HepG2 (cell line): ENCODE results near the gene FUT8. TPM values are rescaled to one million over a fixed set of nuclear protein-coding genes. Genes with fewer than 3 reads are reported as not detected.

Source experiments
- ATAC-seq: fragments of 200-7000 bp; cut with Tn5 transposase; 3 replicates; pipeline ENCODE4 v1.9.1; 2020; ENCODE audit warnings: mild to moderate bottlenecking, moderate library complexity
- BruUV-seq: library from RNA; stranded (reverse); fragments of 400-500 nt; replicated peaks from 2 replicates; lab custom pipeline; 2021; lab: Mats Ljungman, UMichigan
- CTCF ChIA-PET: fragments of 300-600 bp; formaldehyde crosslinking; extraction: SDS; loops from one replicate; lab custom pipeline; 2021; ENCODE audit warnings: low total read pairs, inconsistent platforms, low intra/inter-chr PET ratio; lab: Yijun Ruan, JAX
- POLR2A ChIA-PET: fragments of 350-600 bp; sonication (Branson Sonifier 250); formaldehyde crosslinking; loops from one replicate; lab custom pipeline; 2020; ENCODE audit warnings: antibody characterized with exemption, inconsistent platforms; lab: Yijun Ruan, JAX
- DNase-seq: peaks from one replicate; pipeline ENCODE4 v3.0.0-alpha.2; 2015; ENCODE audit warnings: low spot score
- FAIRE-seq: peaks from 3 replicates; lab custom pipeline; 2011; peaks lifted over from hg19 to GRCh38; lab: Jason Lieb, UNC
- H2AFZ ChIP-seq: one replicate; pipeline ENCODE4 v1.6.1; 2011; ENCODE audit warnings: low read length, inconsistent platforms
- H3K27ac ChIP-seq: fragments of 300-600 bp; 3 replicates; pipeline ENCODE4 v1.8.0; 2011; ENCODE audit warnings: mixed run types, mild to moderate bottlenecking, mixed read lengths, low read length, inconsistent platforms; ENCODE audit not compliant: insufficient read depth; ENCODE audit errors: extremely low read length
- H3K27me3 ChIP-seq, 2 experiments: fragments of 200-600 bp in 1 of 2; 2 replicates in 1 of 2; 3 replicates in 1 of 2; pipeline versions ENCODE4 v1.6.0 to v1.8.0; 2011; ENCODE audit warnings: low read length in 2 of 2, mild to moderate bottlenecking in 2 of 2, moderate library complexity in 2 of 2, inconsistent platforms in 1 of 2; ENCODE audit not compliant: insufficient read depth in 2 of 2, control insufficient read depth in 1 of 2
- H3K36me3 ChIP-seq, 2 experiments: fragments of 200-600 bp in 1 of 2; replicated peaks in 1 of 2; 2 replicates in 1 of 2; 3 replicates in 1 of 2; pipeline versions ENCODE4 v1.5.1 to v1.8.0; 2011; ENCODE audit warnings: low read length in 2 of 2, inconsistent platforms in 1 of 2; ENCODE audit not compliant: insufficient read depth in 2 of 2, control insufficient read depth in 1 of 2
- H3K4me1 ChIP-seq: 2 replicates; pipeline ENCODE4 v1.5.1; 2012; ENCODE audit warnings: low read length, inconsistent platforms; ENCODE audit not compliant: insufficient read depth
- H3K4me2 ChIP-seq: 2 replicates; pipeline ENCODE4 v1.6.0; 2011; ENCODE audit warnings: low read depth, low read length, inconsistent platforms
- H3K4me3 ChIP-seq, 3 experiments: fragments of 200-600 bp in 1 of 3; sonication (generic), shearing (Covaris generic) in 1 of 3; replicated peaks in 1 of 3; 2 replicates each; pipeline ENCODE4 v1.5.1; 2011 to 2016; ENCODE audit warnings: low read length in 3 of 3, inconsistent platforms in 2 of 3, low read depth in 2 of 3, mild to moderate bottlenecking in 2 of 3, control low read depth in 1 of 3, mixed read lengths in 1 of 3; ENCODE audit not compliant: insufficient read depth in 1 of 3
- H3K79me2 ChIP-seq: one replicate; pipeline ENCODE4 v1.6.1; 2011; ENCODE audit warnings: low read length, inconsistent platforms; ENCODE audit not compliant: insufficient read depth
- H3K9ac ChIP-seq: 2 replicates; pipeline ENCODE4 v1.6.0; 2011; ENCODE audit warnings: mild to moderate bottlenecking, low read depth, low read length, inconsistent platforms; ENCODE audit not compliant: insufficient read depth
- H3K9me3 ChIP-seq: 2 replicates; pipeline ENCODE4 v1.5.1; 2012; ENCODE audit warnings: mild to moderate bottlenecking, low read length
- H4K20me1 ChIP-seq: 2 replicates; pipeline ENCODE4 v1.6.0; 2011; ENCODE audit warnings: inconsistent platforms, mild to moderate bottlenecking, low read length, moderate library complexity; ENCODE audit not compliant: insufficient read depth
- PHF21A ChIP-seq: sonication (generic); formaldehyde crosslinking; IDR thresholded peaks from 2 replicates; pipeline ENCODE4 v1.5.0; 2020; ENCODE audit warnings: mild to moderate bottlenecking, missing genetic modification reagents
- RBFOX2 ChIP-seq: fragments of 200-400 bp; formaldehyde crosslinking; IDR thresholded peaks from 2 replicates; pipeline ENCODE4 v1.6.1; 2017; ENCODE audit warnings: low read depth, mild to moderate bottlenecking, low read length
- RCOR2 ChIP-seq: IDR thresholded peaks from 2 replicates; pipeline ENCODE4 v1.6.1; 2016; ENCODE audit warnings: missing biosample characterization, missing genetic modification reagents
- TBX3 ChIP-seq: fragments of 450-650 bp; IDR thresholded peaks from 2 replicates; pipeline ENCODE4 v1.6.1; 2017; ENCODE audit warnings: antibody characterized with exemption, mild to moderate bottlenecking, inconsistent platforms, borderline replicate concordance
- WGBS: methylation state at CpG from one replicate; pipeline ENCODE4 v1.1.6; 2017; ENCODE audit warnings: low lambda C conversion rate; 5-methylcytosine and 5-hydroxymethylcytosine counted together
- in situ Hi-C: cut with HindIII; loops from 2 replicates; pipeline ENCODE4 v1.10.0; 2017; ENCODE audit warnings: low pct_unique_long_range_greater_than_20kb; ENCODE audit not compliant: extremely low pct_ligation_motif_present
- intact Hi-C: fragments of 100-400 bp; cut with micrococcal nuclease; formaldehyde crosslinking; loops from one replicate; pipeline ENCODE4 v1.10.0; 2022; ENCODE audit not compliant: unreplicated experiment
- polyA plus RNA-seq, 8 experiments: library from polyadenylated mRNA; depleted of rRNA in 3 of 8; stranded (reverse) in 7 of 8; unstranded in 1 of 8; fragments of >200 nt; fragmentation: Illumina TruSeq in 4 of 8; extraction: Trizol in 4 of 8; gene quantifications; 2 replicates each; pipeline versions ENCODE4 v1.2.1 to v1.2.3, GENCODE V29; 2011 to 2016; ENCODE audit warnings: low read depth in 4 of 8, missing spikeins in 1 of 8, mixed read lengths in 1 of 8; ENCODE audit not compliant: insufficient read depth in 1 of 8
- total RNA-seq, 5 experiments: library from RNA; depleted of rRNA; stranded (reverse); fragments of >200 nt; fragmentation: Illumina TruSeq; extraction: Trizol; gene quantifications; 2 replicates each; pipeline ENCODE4 v1.2.3, GENCODE V29; 2016; ENCODE audit warnings: low read depth in 1 of 5
- TF ChIP-seq, protein P1 (sequence below): sonication (generic); formaldehyde crosslinking; IDR thresholded peaks from 2 replicates; pipeline ENCODE4 v1.5.0; 2020; ENCODE audit warnings: mild to moderate bottlenecking, missing genetic modification reagents, borderline replicate concordance

FUT8 gene
- total and polyA plus RNA-seq, 2 of the 13 experiments (the other 11 are each of a cell fraction or from before 2014, with no cell fraction given): 9.3 to 17.5 TPM

DNA sequence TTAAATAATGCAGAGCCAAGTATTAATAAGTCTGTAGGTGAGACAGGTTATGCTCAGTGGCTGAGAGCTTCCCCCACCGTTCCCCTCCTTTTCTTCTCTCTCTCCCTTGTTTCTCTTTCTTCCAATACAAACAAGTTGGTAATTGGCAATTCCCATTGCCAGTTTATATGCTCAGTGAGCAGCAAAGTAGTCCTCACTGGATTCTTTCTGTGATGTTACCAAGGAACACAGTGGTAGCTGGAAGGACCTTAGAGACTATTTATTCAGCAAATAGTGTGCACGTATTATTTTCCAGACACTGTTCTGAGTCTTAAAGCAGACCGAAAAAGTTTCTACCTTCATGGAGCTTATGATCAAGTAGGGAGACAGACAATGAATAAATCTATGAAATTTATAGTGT, 344.4 kb downstream of the FUT8 start:
- TF ChIP-seq, protein P1, sequence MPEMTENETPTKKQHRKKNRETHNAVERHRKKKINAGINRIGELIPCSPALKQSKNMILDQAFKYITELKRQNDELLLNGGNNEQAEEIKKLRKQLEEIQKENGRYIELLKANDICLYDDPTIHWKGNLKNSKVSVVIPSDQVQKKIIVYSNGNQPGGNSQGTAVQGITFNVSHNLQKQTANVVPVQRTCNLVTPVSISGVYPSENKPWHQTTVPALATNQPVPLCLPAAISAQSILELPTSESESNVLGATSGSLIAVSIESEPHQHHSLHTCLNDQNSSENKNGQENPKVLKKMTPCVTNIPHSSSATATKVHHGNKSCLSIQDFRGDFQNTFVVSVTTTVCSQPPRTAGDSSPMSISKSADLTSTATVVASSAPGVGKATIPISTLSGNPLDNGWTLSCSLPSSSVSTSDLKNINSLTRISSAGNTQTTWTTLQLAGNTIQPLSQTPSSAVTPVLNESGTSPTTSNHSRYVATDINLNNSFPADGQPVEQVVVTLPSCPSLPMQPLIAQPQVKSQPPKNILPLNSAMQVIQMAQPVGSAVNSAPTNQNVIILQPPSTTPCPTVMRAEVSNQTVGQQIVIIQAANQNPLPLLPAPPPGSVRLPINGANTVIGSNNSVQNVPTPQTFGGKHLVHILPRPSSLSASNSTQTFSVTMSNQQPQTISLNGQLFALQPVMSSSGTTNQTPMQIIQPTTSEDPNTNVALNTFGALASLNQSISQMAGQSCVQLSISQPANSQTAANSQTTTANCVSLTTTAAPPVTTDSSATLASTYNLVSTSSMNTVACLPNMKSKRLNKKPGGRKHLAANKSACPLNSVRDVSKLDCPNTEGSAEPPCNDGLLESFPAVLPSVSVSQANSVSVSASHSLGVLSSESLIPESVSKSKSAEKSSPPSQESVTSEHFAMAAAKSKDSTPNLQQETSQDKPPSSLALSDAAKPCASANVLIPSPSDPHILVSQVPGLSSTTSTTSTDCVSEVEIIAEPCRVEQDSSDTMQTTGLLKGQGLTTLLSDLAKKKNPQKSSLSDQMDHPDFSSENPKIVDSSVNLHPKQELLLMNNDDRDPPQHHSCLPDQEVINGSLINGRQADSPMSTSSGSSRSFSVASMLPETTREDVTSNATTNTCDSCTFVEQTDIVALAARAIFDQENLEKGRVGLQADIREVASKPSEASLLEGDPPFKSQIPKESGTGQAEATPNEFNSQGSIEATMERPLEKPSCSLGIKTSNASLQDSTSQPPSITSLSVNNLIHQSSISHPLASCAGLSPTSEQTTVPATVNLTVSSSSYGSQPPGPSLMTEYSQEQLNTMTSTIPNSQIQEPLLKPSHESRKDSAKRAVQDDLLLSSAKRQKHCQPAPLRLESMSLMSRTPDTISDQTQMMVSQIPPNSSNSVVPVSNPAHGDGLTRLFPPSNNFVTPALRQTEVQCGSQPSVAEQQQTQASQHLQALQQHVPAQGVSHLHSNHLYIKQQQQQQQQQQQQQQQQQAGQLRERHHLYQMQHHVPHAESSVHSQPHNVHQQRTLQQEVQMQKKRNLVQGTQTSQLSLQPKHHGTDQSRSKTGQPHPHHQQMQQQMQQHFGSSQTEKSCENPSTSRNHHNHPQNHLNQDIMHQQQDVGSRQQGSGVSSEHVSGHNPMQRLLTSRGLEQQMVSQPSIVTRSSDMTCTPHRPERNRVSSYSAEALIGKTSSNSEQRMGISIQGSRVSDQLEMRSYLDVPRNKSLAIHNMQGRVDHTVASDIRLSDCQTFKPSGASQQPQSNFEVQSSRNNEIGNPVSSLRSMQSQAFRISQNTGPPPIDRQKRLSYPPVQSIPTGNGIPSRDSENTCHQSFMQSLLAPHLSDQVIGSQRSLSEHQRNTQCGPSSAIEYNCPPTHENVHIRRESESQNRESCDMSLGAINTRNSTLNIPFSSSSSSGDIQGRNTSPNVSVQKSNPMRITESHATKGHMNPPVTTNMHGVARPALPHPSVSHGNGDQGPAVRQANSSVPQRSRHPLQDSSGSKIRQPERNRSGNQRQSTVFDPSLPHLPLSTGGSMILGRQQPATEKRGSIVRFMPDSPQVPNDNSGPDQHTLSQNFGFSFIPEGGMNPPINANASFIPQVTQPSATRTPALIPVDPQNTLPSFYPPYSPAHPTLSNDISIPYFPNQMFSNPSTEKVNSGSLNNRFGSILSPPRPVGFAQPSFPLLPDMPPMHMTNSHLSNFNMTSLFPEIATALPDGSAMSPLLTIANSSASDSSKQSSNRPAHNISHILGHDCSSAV (CRISPR knock-in tag): no peak
- TF ChIP-seq TBX3 (no peak), RBFOX2 (no peak), RCOR2 (CRISPR knock-in tag) (no peak), PHF21A (CRISPR knock-in tag) (no peak)
- no peak overlapping the region for H3K4me2 ChIP-seq
- no peak for DNase-seq
- intact Hi-C loops: no loop called here
- ATAC-seq: no peak
- H3K27ac ChIP-seq: no peak overlapping the region
- FAIRE-seq: no peak
- no peaks in the 10 kb centered on the region for H3K9me3 ChIP-seq
- in situ Hi-C loops: no loop called here
- 59% methylated on average over 3 of the region's 3 CpGs for WGBS
- no peaks in the 10 kb centered on the region for H3K36me3 ChIP-seq
- no TSS peak for BruUV-seq
- peaks cover 23% of the 10 kb centered on the region for H3K4me1 ChIP-seq
- no peak overlapping the region for H3K4me3 ChIP-seq
- ChIA-PET CTCF (no interaction called here), POLR2A (no interaction called here)
- no peaks in the 10 kb centered on the region for H4K20me1 ChIP-seq
- H3K27me3 ChIP-seq: 0 out of 5 replicates have a peak, but pooled peaks cover 0 to 3% of the 10 kb centered on the region in 2 experiments
- no peaks in the 10 kb centered on the region for H3K79me2 ChIP-seq
- no peak overlapping the region for H2AFZ ChIP-seq
- H3K9ac ChIP-seq: no peak overlapping the region
